GM12878 (cell line): ENCODE measurements around the gene KRTAP10-9. TPM values are rescaled to one million over a fixed set of nuclear protein-coding genes. Genes with fewer than 3 reads are reported as not detected.

Experiments used
- ATAC-seq: fragments of 200-7000 bp; cut with Tn5 transposase; 3 replicates; pipeline ENCODE4 v1.9.1; 2020; ENCODE audit warnings: mild to moderate bottlenecking, moderate library complexity
- BruUV-seq: library from RNA; stranded (reverse); fragments of 400-500 nt; replicated peaks from 2 replicates; lab custom pipeline; 2021; lab: Mats Ljungman, UMichigan
- CTCF ChIA-PET: fragments of 300-600 bp; sonication (Branson Sonifier 250); formaldehyde crosslinking; extraction: SDS; loops from one replicate; lab custom pipeline; 2021; ENCODE audit warnings: inconsistent platforms; lab: Yijun Ruan, JAX
- POLR2A ChIA-PET: fragments of 350-600 bp; formaldehyde crosslinking; extraction: SDS; loops from one replicate; lab custom pipeline; 2021; ENCODE audit warnings: inconsistent platforms; lab: Charles Lee
- RAD21 ChIA-PET: fragments of 300-600 bp; sonication (Branson Sonifier 250); formaldehyde crosslinking; loops from one replicate; lab custom pipeline; 2023; ENCODE audit warnings: antibody characterized with exemption; ENCODE audit not compliant: unreplicated experiment; lab: Charles Lee
- SMC1A ChIA-PET: fragments of 300-600 bp; sonication (Branson Sonifier 250); formaldehyde crosslinking; loops from one replicate; lab custom pipeline; 2023; ENCODE audit not compliant: unreplicated experiment, uncharacterized antibody; lab: Charles Lee
- DNase-seq: peaks from one replicate; pipeline ENCODE4 v3.0.0-alpha.2; 2011; ENCODE audit warnings: low read depth, low spot score
- FAIRE-seq: peaks from 3 replicates; lab custom pipeline; 2011; peaks lifted over from hg19 to GRCh38; lab: Jason Lieb, UNC
- H2AFZ ChIP-seq: 2 replicates; pipeline ENCODE4 v1.6.0; 2011; ENCODE audit warnings: low read depth, low read length, control low read depth; ENCODE audit not compliant: control insufficient read depth
- H3K27ac ChIP-seq: 2 replicates; pipeline ENCODE4 v1.5.1; 2011; ENCODE audit warnings: control low read depth; ENCODE audit not compliant: control insufficient read depth, insufficient read depth
- H3K27me3 ChIP-seq, 2 experiments: replicated peaks in 1 of 2; 2 replicates each; pipeline versions ENCODE4 v1.6.0 to v1.6.1; 2011; ENCODE audit warnings: low read length in 1 of 2; ENCODE audit not compliant: control insufficient read depth in 2 of 2, insufficient read depth in 2 of 2
- H3K36me3 ChIP-seq, 2 experiments: 2 replicates each; pipeline ENCODE4 v1.5.1; 2011; ENCODE audit warnings: low read length in 1 of 2; ENCODE audit not compliant: control insufficient read depth in 2 of 2, insufficient read depth in 2 of 2
- H3K4me1 ChIP-seq: 2 replicates; pipeline ENCODE4 v1.6.1; 2011; ENCODE audit warnings: mild to moderate bottlenecking, low read length, moderate library complexity, mixed read lengths; ENCODE audit not compliant: control insufficient read depth, insufficient read depth
- H3K4me2 ChIP-seq: 2 replicates; pipeline ENCODE4 v1.6.0; 2011; ENCODE audit warnings: control low read depth; ENCODE audit not compliant: control insufficient read depth, insufficient read depth
- H3K4me3 ChIP-seq: fragments of 200-600 bp; sonication (generic); 2 replicates; pipeline ENCODE4 v1.5.1; 2016
- H3K79me2 ChIP-seq: 2 replicates; pipeline ENCODE4 v1.6.0; 2011; ENCODE audit warnings: low read length; ENCODE audit not compliant: control insufficient read depth, insufficient read depth
- H3K9ac ChIP-seq: 2 replicates; pipeline ENCODE4 v1.8.0; 2011; ENCODE audit warnings: low read length, control low read depth, mixed read lengths; ENCODE audit not compliant: control insufficient read depth, insufficient read depth
- H3K9me3 ChIP-seq: replicated peaks from 3 replicates; pipeline ENCODE4 v1.5.1; 2011; ENCODE audit warnings: mild to moderate bottlenecking, low read length; ENCODE audit not compliant: control insufficient read depth, insufficient read depth
- H4K20me1 ChIP-seq: 2 replicates; pipeline ENCODE4 v1.6.0; 2011; ENCODE audit not compliant: control insufficient read depth, insufficient read depth
- BMI1 ChIP-seq: fragments of 450-650 bp; IDR thresholded peaks from 2 replicates; pipeline ENCODE4 v1.6.1; 2016; ENCODE audit warnings: mild to moderate bottlenecking, moderate library complexity, borderline replicate concordance
- CHD1 ChIP-seq: IDR thresholded peaks from 2 replicates; pipeline ENCODE4 v1.6.1; 2012; ENCODE audit warnings: low read depth, low read length, improper control_type of control experiment
- KDM1A ChIP-seq: fragments of 200-600 bp; sonication (generic); IDR thresholded peaks from 2 replicates; pipeline ENCODE4 v1.6.1; 2016; ENCODE audit warnings: borderline replicate concordance
- MYC ChIP-seq: IDR thresholded peaks from 2 replicates; pipeline ENCODE4 v1.6.1; 2011; ENCODE audit warnings: mild to moderate bottlenecking, low read length, moderate library complexity, inconsistent platforms; ENCODE audit not compliant: insufficient read depth, insufficient replicate concordance, insufficient read length, severe bottlenecking
- NFXL1 ChIP-seq: fragments of 450-650 bp; IDR thresholded peaks from 2 replicates; pipeline ENCODE4 v1.6.1; 2017; ENCODE audit warnings: antibody characterized with exemption, mild to moderate bottlenecking, borderline replicate concordance
- POLR2AphosphoS5 ChIP-seq: IDR thresholded peaks from 2 replicates; pipeline ENCODE4 v1.6.1; 2011; ENCODE audit warnings: mild to moderate bottlenecking, low read length, inconsistent platforms
- SKIL ChIP-seq: fragments of 450-650 bp; IDR thresholded peaks from 2 replicates; pipeline ENCODE4 v1.6.1; 2017; ENCODE audit warnings: mild to moderate bottlenecking, low read depth, inconsistent platforms; ENCODE audit not compliant: poor library complexity, severe bottlenecking
- SMAD1 ChIP-seq: fragments of 450-650 bp; IDR thresholded peaks from 2 replicates; pipeline ENCODE4 v1.6.1; 2018; ENCODE audit warnings: mild to moderate bottlenecking, low read depth; ENCODE audit not compliant: partially characterized antibody
- SMAD5 ChIP-seq: IDR thresholded peaks from 2 replicates; pipeline ENCODE4 v1.6.1; 2016; ENCODE audit warnings: antibody characterized with exemption, low read depth
- ZBTB33 ChIP-seq: fragments of 450-650 bp; IDR thresholded peaks from 2 replicates; pipeline ENCODE4 v1.6.1; 2017; ENCODE audit warnings: mild to moderate bottlenecking
- WGBS: methylation state at CpG from one replicate; pipeline ENCODE4 v1.1.6; 2016; ENCODE audit warnings: low lambda C conversion rate; ENCODE audit not compliant: insufficient replicate concordance, insufficient coverage; ENCODE audit errors: missing lambda C conversion rate; 5-methylcytosine and 5-hydroxymethylcytosine counted together
- in situ Hi-C: fragments of 300-500 bp; cut with MboI; formaldehyde crosslinking; loops from 9 replicates; pipeline ENCODE4 v1.14.3; 2018; ENCODE audit warnings: mixed read lengths
- intact Hi-C: fragments of 100-400 bp; cut with micrococcal nuclease; formaldehyde crosslinking; loops from one replicate; pipeline ENCODE4 v1.14.2; 2022; ENCODE audit not compliant: unreplicated experiment
- polyA plus RNA-seq, 11 experiments: library from polyadenylated mRNA; depleted of rRNA in 4 of 11; unstranded in 6 of 11; stranded (reverse) in 5 of 11; fragments of >200 nt; fragmentation: Nextera tagmentation in 4 of 11; fragmentation: Illumina TruSeq in 1 of 11; extraction: Ambion mirVana in 4 of 11; extraction: Trizol in 1 of 11; gene quantifications; 1 replicate in 1 of 11; 2 replicates in 10 of 11; pipeline versions ENCODE4 v1.2.1 to v1.2.3, GENCODE V29; 2011 to 2016; ENCODE audit warnings: inconsistent platforms in 2 of 11, missing spikeins in 2 of 11, low read depth in 1 of 11
- total RNA-seq, 4 experiments: library from RNA; depleted of rRNA in 3 of 4; stranded (reverse); fragments of >200 nt in 3 of 4; fragmentation: Illumina TruSeq in 1 of 4; extraction: Trizol in 1 of 4; gene quantifications; 2 replicates each; pipeline versions ENCODE4 v1.2.1 to v1.2.3, GENCODE V29; 2013 to 2021

Gene KRTAP10-9
- total and polyA plus RNA-seq, 10 of the 15 experiments (the other 5 are each of a cell fraction or from before 2014, with no cell fraction given), result not detected

- Histone ChIP-seq H3K27ac (no peak overlapping the region), H3K36me3 (no peaks in the 10 kb centered on the region), H3K4me1 (no peaks in the 10 kb centered on the region), H3K27me3 (no peaks in the 10 kb centered on the region), H3K9ac (no peak overlapping the region), H4K20me1 (no peaks in the 10 kb centered on the region), H3K79me2 (no peaks in the 10 kb centered on the region), H3K9me3 (no peaks in the 10 kb centered on the region; the same call in 2 of the 3 replicates), H3K4me3 (no peak overlapping the region), H2AFZ (no peak overlapping the region), H3K4me2 (no peak overlapping the region)
- intact Hi-C loops (no loop called here), in situ Hi-C loops (no loop called here)
- ATAC-seq (no peak), DNase-seq (no peak), FAIRE-seq (no peak)
- SMC1A ChIA-PET, result no interaction called here
- no peak for TF ChIP-seq SMAD5
- no peak for TF ChIP-seq BMI1
- no peak for TF ChIP-seq KDM1A
- TF ChIP-seq NFXL1, result no peak
- no peak for TF ChIP-seq SKIL
- no peak for TF ChIP-seq SMAD1
- TF ChIP-seq POLR2AphosphoS5, result no peak
- TF ChIP-seq CHD1, result no peak
- TF ChIP-seq ZBTB33, result no peak
- TF ChIP-seq MYC, result no peak
- 41% methylated on average over 6 of the region's 6 CpGs for WGBS
- RAD21 ChIA-PET, result no interaction called here
- no TSS peak for BruUV-seq
- POLR2A ChIA-PET, result no interaction called here
- CTCF ChIA-PET, result no interaction called here
Measured at GRCh38 chr21:44595524-44595923, 31.4 kb upstream of the KRTAP10-9 start.
